ENCODE results near the gene PTPRF. TPM values are rescaled to one million over a fixed set of nuclear protein-coding genes. Genes with fewer than 3 reads are reported as not detected.

PTPRF gene
- total and polyA plus RNA-seq, 4 donors, result 41.2 to 241 (median 85.6) TPM

DNA sequence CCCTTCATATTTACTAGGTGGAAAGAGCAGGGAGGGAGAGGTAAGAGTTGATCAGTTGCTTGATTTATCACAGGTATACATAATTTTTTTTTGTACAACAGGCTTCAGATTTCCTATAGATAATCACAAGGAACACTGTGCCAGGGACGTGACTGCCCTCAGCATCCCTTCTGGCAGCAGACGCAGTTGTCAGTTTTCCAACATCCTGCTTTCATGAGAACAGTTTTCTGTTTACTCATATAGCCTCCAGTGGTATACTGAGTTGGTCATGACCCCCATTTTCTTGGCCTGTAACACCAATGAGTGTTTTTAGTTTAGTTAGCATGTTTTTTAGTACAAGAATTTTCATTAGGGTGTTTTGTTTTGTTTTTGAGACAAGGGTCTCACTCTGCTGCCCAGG lies 37.9 kb upstream of the PTPRF start:
- peaks cover 0 to 4% (median 0%) of the 10 kb centered on the region in 4 donors for H3K9me3 ChIP-seq (ENCODE audit: control insufficient read depth in 4 of 4, low read length in 3 of 4)
- H3K4me3 ChIP-seq (ENCODE audit: low read depth in 1 of 3, low read length in 3 of 3), result no peak overlapping the region
- no peak overlapping the region for H3K9ac ChIP-seq (ENCODE audit: low read depth in 1 of 2, low read length in 2 of 2)
- WGBS, result 67% methylated on average over 2 of the region's 2 CpGs
- TF ChIP-seq RXRA (IDR thresholded peaks at IDR 0.05), result peak in 1 of 2 donors; percentile 13
- TF ChIP-seq, protein P1, sequence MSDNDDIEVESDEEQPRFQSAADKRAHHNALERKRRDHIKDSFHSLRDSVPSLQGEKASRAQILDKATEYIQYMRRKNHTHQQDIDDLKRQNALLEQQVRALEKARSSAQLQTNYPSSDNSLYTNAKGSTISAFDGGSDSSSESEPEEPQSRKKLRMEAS (IDR thresholded peaks at IDR 0.05), result no peak
- no peak overlapping the region for H3K27ac ChIP-seq (ENCODE audit: low read depth in 1 of 2, low read length in 2 of 2)
- H3K27me3 ChIP-seq (ENCODE audit: control insufficient read depth in 4 of 4, insufficient read depth in 4 of 4, low read length in 3 of 4), result no peaks in the 10 kb centered on the region
- no peaks in the 10 kb centered on the region for H3K36me3 ChIP-seq (ENCODE audit: control insufficient read depth in 4 of 4, insufficient read depth in 3 of 4, low read depth in 1 of 4, low read length in 3 of 4)
- H3K4me1 ChIP-seq (ENCODE audit: control insufficient read depth in 4 of 4, insufficient read depth in 4 of 4, low read length in 3 of 4), result peaks cover 2 to 8% (median 6%) of the 10 kb centered on the region in 4 donors
- no peak for DNase-seq (ENCODE audit: low spot score)

DNA sequence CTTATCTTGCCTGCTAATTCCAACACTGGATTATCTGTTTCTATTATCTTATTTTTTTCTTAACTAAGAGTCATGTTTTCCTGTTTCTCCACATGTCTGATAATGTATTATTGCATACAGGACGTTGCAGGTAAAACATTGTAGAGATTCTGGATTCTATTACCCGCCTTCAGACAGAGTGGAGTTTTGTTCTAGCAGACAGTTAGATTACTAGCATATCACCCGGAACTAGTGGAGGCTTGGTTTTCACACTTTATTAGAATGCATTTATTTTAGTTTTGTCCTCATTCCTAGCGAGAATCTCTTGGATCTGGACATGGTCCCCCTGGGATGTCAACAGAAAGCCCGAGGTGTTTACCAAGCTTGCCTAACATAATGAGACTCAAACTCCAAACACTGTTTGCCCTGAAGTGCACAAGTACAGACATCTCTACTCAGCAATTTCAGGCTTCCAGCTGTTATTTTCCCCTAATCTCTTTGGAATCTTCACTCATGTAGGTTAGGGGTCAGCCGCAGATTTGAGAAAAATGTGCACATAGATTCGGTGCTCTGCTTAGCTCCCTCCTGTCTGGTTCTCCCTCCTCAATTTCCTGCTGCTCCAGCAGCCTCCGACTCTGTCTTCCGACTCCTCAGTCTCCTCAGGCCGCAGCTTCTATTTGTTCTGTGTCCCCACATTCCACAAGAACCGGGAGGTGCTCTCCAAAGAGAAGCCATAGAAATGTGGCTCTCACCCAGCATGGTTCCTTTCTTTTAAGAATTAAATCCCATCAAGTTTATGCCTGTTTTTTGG lies 36.8 kb upstream of the PTPRF start:
- Histone ChIP-seq H3K27me3 (ENCODE audit: control insufficient read depth in 4 of 4, insufficient read depth in 4 of 4, low read length in 3 of 4) (no peaks in the 10 kb centered on the region), H3K9me3 (ENCODE audit: control insufficient read depth in 4 of 4, low read length in 3 of 4) (no peaks in the 10 kb centered on the region), H3K4me1 (ENCODE audit: control insufficient read depth in 4 of 4, insufficient read depth in 4 of 4, low read length in 3 of 4) (peaks cover 2 to 8% (median 6%) of the 10 kb centered on the region in 4 donors), H3K4me3 (ENCODE audit: low read depth in 1 of 3, low read length in 3 of 3) (no peak overlapping the region), H3K9ac (ENCODE audit: low read depth in 1 of 2, low read length in 2 of 2) (no peak overlapping the region), H3K36me3 (ENCODE audit: control insufficient read depth in 4 of 4, insufficient read depth in 3 of 4, low read depth in 1 of 4, low read length in 3 of 4) (no peaks in the 10 kb centered on the region), H3K27ac (ENCODE audit: low read depth in 1 of 2, low read length in 2 of 2) (peak overlapping the region in 1 of 2 donors; percentile 14)
- WGBS, result 34% methylated on average over 11 of the region's 11 CpGs
- TF ChIP-seq, protein P2, sequence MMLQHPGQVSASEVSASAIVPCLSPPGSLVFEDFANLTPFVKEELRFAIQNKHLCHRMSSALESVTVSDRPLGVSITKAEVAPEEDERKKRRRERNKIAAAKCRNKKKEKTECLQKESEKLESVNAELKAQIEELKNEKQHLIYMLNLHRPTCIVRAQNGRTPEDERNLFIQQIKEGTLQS (IDR thresholded peaks at IDR 0.05), result no peak
- TF ChIP-seq HNF4A (conservative IDR thresholded peaks at IDR 0.05), result peak; percentile 76 to 85
- no peak for TF ChIP-seq RAD21 (IDR thresholded peaks at IDR 0.05)
- peak; percentile 77 for TF ChIP-seq FOXA1 (IDR thresholded peaks at IDR 0.05)
- peak; percentile 24 for TF ChIP-seq NR2F2 (IDR thresholded peaks at IDR 0.05)
- TF ChIP-seq FOXA2 (IDR thresholded peaks at IDR 0.05), result peak; percentile 72
- no peak for TF ChIP-seq HNF4G (IDR thresholded peaks at IDR 0.05)
- TF ChIP-seq GABPA (IDR thresholded peaks at IDR 0.05 in 1 of 2, conservative IDR thresholded peaks at IDR 0.05 in 1 of 2), result no peak
- TF ChIP-seq, protein P3, sequence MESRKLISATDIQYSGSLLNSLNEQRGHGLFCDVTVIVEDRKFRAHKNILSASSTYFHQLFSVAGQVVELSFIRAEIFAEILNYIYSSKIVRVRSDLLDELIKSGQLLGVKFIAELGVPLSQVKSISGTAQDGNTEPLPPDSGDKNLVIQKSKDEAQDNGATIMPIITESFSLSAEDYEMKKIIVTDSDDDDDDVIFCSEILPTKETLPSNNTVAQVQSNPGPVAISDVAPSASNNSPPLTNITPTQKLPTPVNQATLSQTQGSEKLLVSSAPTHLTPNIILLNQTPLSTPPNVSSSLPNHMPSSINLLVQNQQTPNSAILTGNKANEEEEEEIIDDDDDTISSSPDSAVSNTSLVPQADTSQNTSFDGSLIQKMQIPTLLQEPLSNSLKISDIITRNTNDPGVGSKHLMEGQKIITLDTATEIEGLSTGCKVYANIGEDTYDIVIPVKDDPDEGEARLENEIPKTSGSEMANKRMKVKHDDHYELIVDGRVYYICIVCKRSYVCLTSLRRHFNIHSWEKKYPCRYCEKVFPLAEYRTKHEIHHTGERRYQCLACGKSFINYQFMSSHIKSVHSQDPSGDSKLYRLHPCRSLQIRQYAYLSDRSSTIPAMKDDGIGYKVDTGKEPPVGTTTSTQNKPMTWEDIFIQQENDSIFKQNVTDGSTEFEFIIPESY (IDR thresholded peaks at IDR 0.05), result no peak
- TF ChIP-seq, protein P4, sequence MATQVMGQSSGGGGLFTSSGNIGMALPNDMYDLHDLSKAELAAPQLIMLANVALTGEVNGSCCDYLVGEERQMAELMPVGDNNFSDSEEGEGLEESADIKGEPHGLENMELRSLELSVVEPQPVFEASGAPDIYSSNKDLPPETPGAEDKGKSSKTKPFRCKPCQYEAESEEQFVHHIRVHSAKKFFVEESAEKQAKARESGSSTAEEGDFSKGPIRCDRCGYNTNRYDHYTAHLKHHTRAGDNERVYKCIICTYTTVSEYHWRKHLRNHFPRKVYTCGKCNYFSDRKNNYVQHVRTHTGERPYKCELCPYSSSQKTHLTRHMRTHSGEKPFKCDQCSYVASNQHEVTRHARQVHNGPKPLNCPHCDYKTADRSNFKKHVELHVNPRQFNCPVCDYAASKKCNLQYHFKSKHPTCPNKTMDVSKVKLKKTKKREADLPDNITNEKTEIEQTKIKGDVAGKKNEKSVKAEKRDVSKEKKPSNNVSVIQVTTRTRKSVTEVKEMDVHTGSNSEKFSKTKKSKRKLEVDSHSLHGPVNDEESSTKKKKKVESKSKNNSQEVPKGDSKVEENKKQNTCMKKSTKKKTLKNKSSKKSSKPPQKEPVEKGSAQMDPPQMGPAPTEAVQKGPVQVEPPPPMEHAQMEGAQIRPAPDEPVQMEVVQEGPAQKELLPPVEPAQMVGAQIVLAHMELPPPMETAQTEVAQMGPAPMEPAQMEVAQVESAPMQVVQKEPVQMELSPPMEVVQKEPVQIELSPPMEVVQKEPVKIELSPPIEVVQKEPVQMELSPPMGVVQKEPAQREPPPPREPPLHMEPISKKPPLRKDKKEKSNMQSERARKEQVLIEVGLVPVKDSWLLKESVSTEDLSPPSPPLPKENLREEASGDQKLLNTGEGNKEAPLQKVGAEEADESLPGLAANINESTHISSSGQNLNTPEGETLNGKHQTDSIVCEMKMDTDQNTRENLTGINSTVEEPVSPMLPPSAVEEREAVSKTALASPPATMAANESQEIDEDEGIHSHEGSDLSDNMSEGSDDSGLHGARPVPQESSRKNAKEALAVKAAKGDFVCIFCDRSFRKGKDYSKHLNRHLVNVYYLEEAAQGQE (IDR thresholded peaks at IDR 0.05), result peak; percentile 8
- TF ChIP-seq TAF1 (conservative IDR thresholded peaks at IDR 0.05), result no peak
- TF ChIP-seq YY1 (IDR thresholded peaks at IDR 0.05), result no peak
- TF ChIP-seq, protein P1 (IDR thresholded peaks at IDR 0.05), result no peak
- TF ChIP-seq RXRA (IDR thresholded peaks at IDR 0.05), result peak; percentile 43 to 54
- TF ChIP-seq EGR1 (IDR thresholded peaks at IDR 0.05; ENCODE audit: low read depth in 2 of 2), result no peak
- peak; percentile 74 for TF ChIP-seq SP1 (IDR thresholded peaks at IDR 0.05)
- peak in 1 of 2 donors; percentile 38 for TF ChIP-seq JUND (IDR thresholded peaks at IDR 0.05)
- TF ChIP-seq, protein P5, sequence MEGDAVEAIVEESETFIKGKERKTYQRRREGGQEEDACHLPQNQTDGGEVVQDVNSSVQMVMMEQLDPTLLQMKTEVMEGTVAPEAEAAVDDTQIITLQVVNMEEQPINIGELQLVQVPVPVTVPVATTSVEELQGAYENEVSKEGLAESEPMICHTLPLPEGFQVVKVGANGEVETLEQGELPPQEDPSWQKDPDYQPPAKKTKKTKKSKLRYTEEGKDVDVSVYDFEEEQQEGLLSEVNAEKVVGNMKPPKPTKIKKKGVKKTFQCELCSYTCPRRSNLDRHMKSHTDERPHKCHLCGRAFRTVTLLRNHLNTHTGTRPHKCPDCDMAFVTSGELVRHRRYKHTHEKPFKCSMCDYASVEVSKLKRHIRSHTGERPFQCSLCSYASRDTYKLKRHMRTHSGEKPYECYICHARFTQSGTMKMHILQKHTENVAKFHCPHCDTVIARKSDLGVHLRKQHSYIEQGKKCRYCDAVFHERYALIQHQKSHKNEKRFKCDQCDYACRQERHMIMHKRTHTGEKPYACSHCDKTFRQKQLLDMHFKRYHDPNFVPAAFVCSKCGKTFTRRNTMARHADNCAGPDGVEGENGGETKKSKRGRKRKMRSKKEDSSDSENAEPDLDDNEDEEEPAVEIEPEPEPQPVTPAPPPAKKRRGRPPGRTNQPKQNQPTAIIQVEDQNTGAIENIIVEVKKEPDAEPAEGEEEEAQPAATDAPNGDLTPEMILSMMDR (IDR thresholded peaks at IDR 0.05; ENCODE audit: low read depth, low read length, missing input control), result no peak
- DNase-seq (ENCODE audit: low spot score), result no peak
